H9 (cell line): ENCODE results near the gene GRB2. TPM values are rescaled to one million over a fixed set of nuclear protein-coding genes. Genes with fewer than 3 reads are reported as not detected.

ENCODE experiments used
- DNase-seq: peaks from one replicate; pipeline ENCODE4 v3.0.0-alpha.2; 2017
- H2AFZ ChIP-seq: one replicate; pipeline ENCODE4 v1.6.1; 2013; ENCODE audit warnings: mild to moderate bottlenecking, low read length, control low read depth, moderate library complexity
- H2AK5ac ChIP-seq: 2 replicates; pipeline ENCODE4 v1.6.1; 2013; ENCODE audit warnings: low read length, control low read depth, mixed read lengths; ENCODE audit not compliant: insufficient read length
- H2BK120ac ChIP-seq: one replicate; pipeline ENCODE4 v1.6.1; 2013; ENCODE audit warnings: low read depth, mild to moderate bottlenecking, low read length, control low read depth, inconsistent platforms; ENCODE audit not compliant: poor library complexity, severe bottlenecking
- H2BK12ac ChIP-seq: 2 replicates; pipeline ENCODE4 v1.6.1; 2013; ENCODE audit warnings: low read length, control low read depth, mixed read lengths, low read depth; ENCODE audit not compliant: insufficient read length
- H2BK15ac ChIP-seq: 2 replicates; pipeline ENCODE4 v1.6.1; 2013; ENCODE audit warnings: low read depth, low read length, control low read depth
- H2BK20ac ChIP-seq: one replicate; pipeline ENCODE4 v1.6.1; 2013; ENCODE audit warnings: low read depth, mild to moderate bottlenecking, low read length, control low read depth, inconsistent platforms; ENCODE audit not compliant: poor library complexity, severe bottlenecking
- H2BK5ac ChIP-seq: 2 replicates; pipeline ENCODE4 v1.6.1; 2013; ENCODE audit warnings: low read length, control low read depth, mixed read lengths; ENCODE audit not compliant: insufficient read length
- H3K14ac ChIP-seq: 2 replicates; pipeline ENCODE4 v1.6.1; 2013; ENCODE audit warnings: low read length, control low read depth; ENCODE audit not compliant: insufficient read depth
- H3K18ac ChIP-seq: 2 replicates; pipeline ENCODE4 v1.6.1; 2013; ENCODE audit warnings: low read depth, mild to moderate bottlenecking, mixed read lengths, low read length, control low read depth; ENCODE audit not compliant: insufficient read length
- H3K23ac ChIP-seq: 2 replicates; pipeline ENCODE4 v1.6.1; 2013; ENCODE audit warnings: low read length, control low read depth, mixed read lengths, low read depth; ENCODE audit not compliant: insufficient read length
- H3K23me2 ChIP-seq: 2 replicates; pipeline ENCODE4 v1.6.1; 2013; ENCODE audit warnings: low read depth, mild to moderate bottlenecking, mixed read lengths, low read length, control low read depth; ENCODE audit not compliant: insufficient read length, poor library complexity, severe bottlenecking
- H3K27ac ChIP-seq: 2 replicates; pipeline ENCODE4 v1.5.1; 2013; ENCODE audit warnings: low read length, control low read depth, mixed read lengths, low read depth; ENCODE audit not compliant: insufficient read length
- H3K27me3 ChIP-seq: 2 replicates; pipeline ENCODE4 v1.6.1; 2013; ENCODE audit warnings: low read length, control low read depth, inconsistent platforms; ENCODE audit not compliant: insufficient read depth
- H3K4ac ChIP-seq: 2 replicates; pipeline ENCODE4 v1.6.1; 2013; ENCODE audit warnings: low read depth, mild to moderate bottlenecking, control low read depth, inconsistent platforms, low read length, moderate library complexity
- H3K4me1 ChIP-seq: 2 replicates; pipeline ENCODE4 v1.6.1; 2013; ENCODE audit warnings: low read length, control low read depth, inconsistent platforms; ENCODE audit not compliant: insufficient read depth
- H3K4me2 ChIP-seq: 2 replicates; pipeline ENCODE4 v1.6.1; 2013; ENCODE audit warnings: low read length, control low read depth, mixed read lengths; ENCODE audit not compliant: insufficient read length, insufficient read depth
- H3K56ac ChIP-seq: 2 replicates; pipeline ENCODE4 v1.6.1; 2013; ENCODE audit warnings: low read depth, mild to moderate bottlenecking, mixed read lengths, low read length, control low read depth; ENCODE audit not compliant: insufficient read length
- H3K79me1 ChIP-seq: 2 replicates; pipeline ENCODE4 v1.6.1; 2013; ENCODE audit warnings: low read depth, mild to moderate bottlenecking, moderate library complexity, low read length, control low read depth, inconsistent platforms; ENCODE audit not compliant: insufficient read depth, poor library complexity, severe bottlenecking
- H3K79me2 ChIP-seq: 2 replicates; pipeline ENCODE4 v1.6.1; 2013; ENCODE audit warnings: low read length, control low read depth, inconsistent platforms; ENCODE audit not compliant: insufficient read depth
- H3K9ac ChIP-seq: 2 replicates; pipeline ENCODE4 v1.6.1; 2013; ENCODE audit warnings: low read length, control low read depth, mixed read lengths; ENCODE audit not compliant: insufficient read length; ENCODE audit errors: extremely low read depth
- H3K9me3 ChIP-seq: one replicate; pipeline ENCODE4 v1.6.1; 2013; ENCODE audit warnings: low read depth, low read length, inconsistent platforms; ENCODE audit not compliant: control insufficient read depth
- H3T11ph ChIP-seq: one replicate; pipeline ENCODE4 v1.6.1; 2013; ENCODE audit warnings: mild to moderate bottlenecking, low read length, control low read depth, inconsistent platforms
- H4K20me1 ChIP-seq: one replicate; pipeline ENCODE4 v1.6.1; 2013; ENCODE audit not compliant: control insufficient read depth, insufficient read length, insufficient read depth
- H4K5ac ChIP-seq: 2 replicates; pipeline ENCODE4 v1.6.1; 2013; ENCODE audit warnings: low read depth, mild to moderate bottlenecking, mixed read lengths, low read length, control low read depth; ENCODE audit not compliant: insufficient read length
- H4K8ac ChIP-seq: replicated peaks from 2 replicates; pipeline ENCODE4 v1.6.1; 2013; ENCODE audit warnings: low read length, control low read depth, mixed read lengths, low read depth; ENCODE audit not compliant: insufficient read length
- H4K91ac ChIP-seq: 2 replicates; pipeline ENCODE4 v1.6.1; 2013; ENCODE audit warnings: low read depth, mild to moderate bottlenecking, moderate library complexity, mixed read lengths, low read length, control low read depth; ENCODE audit not compliant: insufficient read length
- H3K27ac Mint-ChIP-seq, 3 experiments: 2 replicates in 2 of 3; 3 replicates in 1 of 3; pipeline ENCODE4 v1.8.0; 2020 to 2021; ENCODE audit warnings: mixed read lengths in 3 of 3, mild to moderate bottlenecking in 1 of 3, moderate library complexity in 1 of 3
- H3K27me3 Mint-ChIP-seq: 2 replicates; pipeline ENCODE4 v1.8.0; 2021; ENCODE audit warnings: low read depth, mild to moderate bottlenecking, moderate library complexity, mixed read lengths
- H3K36me3 Mint-ChIP-seq, 3 experiments: 2 replicates in 2 of 3; 3 replicates in 1 of 3; pipeline ENCODE4 v1.8.0; 2020 to 2021; ENCODE audit warnings: low read depth in 3 of 3, mixed read lengths in 3 of 3; ENCODE audit not compliant: insufficient read depth in 1 of 3
- H3K4me1 Mint-ChIP-seq, 2 experiments: 2 replicates each; pipeline ENCODE4 v1.8.0; 2020; ENCODE audit warnings: mixed read lengths in 2 of 2
- H3K4me3 Mint-ChIP-seq, 2 experiments: 2 replicates in 1 of 2; 3 replicates in 1 of 2; pipeline ENCODE4 v1.8.0; 2020 to 2021; ENCODE audit warnings: mild to moderate bottlenecking in 2 of 2, mixed read lengths in 2 of 2, moderate library complexity in 1 of 2
- H3K9me3 Mint-ChIP-seq, 2 experiments: 2 replicates in 1 of 2; 3 replicates in 1 of 2; pipeline ENCODE4 v1.8.0; 2020; ENCODE audit warnings: mild to moderate bottlenecking in 2 of 2, mixed read lengths in 2 of 2, moderate library complexity in 1 of 2
- WGBS: extraction: QIAGEN DNeasy Blood & Tissue Kit; methylation state at CpG from one replicate; pipeline ENCODE4 v1.1.7; 2013; ENCODE audit warnings: missing lambda C conversion rate, low lambda C conversion rate, mixed read lengths; ENCODE audit not compliant: insufficient read length; ENCODE audit errors: extremely low coverage; 5-methylcytosine and 5-hydroxymethylcytosine counted together
- total RNA-seq: library from RNA; stranded (reverse); gene quantifications from 2 replicates; pipeline ENCODE4 v1.2.1, GENCODE V29; 2021
- TF ChIP-seq, protein P1 (sequence below): fragments of 200-600 bp; sonication (generic); conservative IDR thresholded peaks from 3 replicates; pipeline ENCODE4 v1.8.0; 2021; ENCODE audit warnings: antibody characterized with exemption, mild to moderate bottlenecking

The GRB2 gene
- total RNA-seq, 1 experiment from 2014 or later = 91.7 TPM

DNA sequence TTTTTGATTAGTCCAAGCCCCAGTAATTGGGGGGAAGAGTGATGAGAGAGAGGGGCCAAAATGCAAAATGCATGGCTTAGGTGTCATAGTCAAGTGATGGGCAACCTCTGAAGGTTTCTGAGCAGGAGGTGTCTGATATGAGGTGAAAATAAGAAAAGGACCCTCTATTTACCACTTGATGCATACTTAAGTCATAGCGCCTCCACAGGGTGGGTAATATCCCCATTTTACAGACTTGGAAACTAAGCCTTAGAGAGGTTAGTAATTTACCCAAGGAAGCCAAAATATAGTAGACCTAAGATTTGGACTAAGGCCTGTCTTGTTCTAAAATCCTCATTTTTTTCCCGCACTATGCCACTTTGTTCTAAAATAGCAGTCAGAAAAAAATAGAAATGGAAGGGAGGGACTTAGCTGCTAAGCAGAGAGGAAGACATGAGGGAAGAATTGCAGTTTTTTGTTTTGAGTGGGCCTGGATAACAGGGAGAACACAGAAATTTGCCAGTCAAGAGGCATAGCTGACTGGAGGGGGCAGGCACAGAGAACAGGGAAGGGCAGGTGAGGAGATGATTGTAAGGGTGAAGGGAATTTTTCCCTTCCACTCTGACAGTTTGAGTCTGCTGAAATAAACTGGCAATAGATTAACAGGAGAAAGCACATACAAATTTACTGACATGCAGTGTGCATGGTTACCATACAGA is 2.3 kb upstream of the GRB2 start:
- H2BK20ac ChIP-seq = no peak overlapping the region
- no peak overlapping the region for H3K56ac ChIP-seq
- H3K4me1 Mint-ChIP-seq = peaks cover 21 to 26% of the 10 kb centered on the region in 2 experiments
- no peaks in the 10 kb centered on the region for H3K27me3 ChIP-seq
- no peak overlapping the region for H3K27ac ChIP-seq
- no peak overlapping the region for H3K18ac ChIP-seq
- no peak overlapping the region for H3K14ac ChIP-seq
- H3K27ac Mint-ChIP-seq = no peak overlapping the region
- no peak overlapping the region for H3T11ph ChIP-seq
- peak; percentile 5 for DNase-seq
- no peaks in the 10 kb centered on the region for H3K4me1 ChIP-seq
- no peak overlapping the region for H3K9ac ChIP-seq
- H3K23ac ChIP-seq = no peak overlapping the region
- no peak overlapping the region for H4K8ac ChIP-seq
- H3K9me3 ChIP-seq = no peaks in the 10 kb centered on the region
- peaks cover 9% of the 10 kb centered on the region for H3K23me2 ChIP-seq
- no peak overlapping the region for H3K4me2 ChIP-seq
- no peaks in the 10 kb centered on the region for H3K9me3 Mint-ChIP-seq
- no peak overlapping the region for H2BK15ac ChIP-seq
- H2BK120ac ChIP-seq = no peak overlapping the region
- H2BK12ac ChIP-seq = no peak overlapping the region
- H2BK5ac ChIP-seq = no peak overlapping the region
- no peak overlapping the region for H3K4ac ChIP-seq
- no peak overlapping the region for H2AK5ac ChIP-seq
- peaks cover 4% of the 10 kb centered on the region; the same call in 1 of the 2 replicates for H3K79me2 ChIP-seq
- no peaks in the 10 kb centered on the region for H3K79me1 ChIP-seq
- no peaks in the 10 kb centered on the region for H4K20me1 ChIP-seq
- H2AFZ ChIP-seq = no peak overlapping the region
- peaks cover 7% of the 10 kb centered on the region for H3K27me3 Mint-ChIP-seq
- TF ChIP-seq, protein P1, sequence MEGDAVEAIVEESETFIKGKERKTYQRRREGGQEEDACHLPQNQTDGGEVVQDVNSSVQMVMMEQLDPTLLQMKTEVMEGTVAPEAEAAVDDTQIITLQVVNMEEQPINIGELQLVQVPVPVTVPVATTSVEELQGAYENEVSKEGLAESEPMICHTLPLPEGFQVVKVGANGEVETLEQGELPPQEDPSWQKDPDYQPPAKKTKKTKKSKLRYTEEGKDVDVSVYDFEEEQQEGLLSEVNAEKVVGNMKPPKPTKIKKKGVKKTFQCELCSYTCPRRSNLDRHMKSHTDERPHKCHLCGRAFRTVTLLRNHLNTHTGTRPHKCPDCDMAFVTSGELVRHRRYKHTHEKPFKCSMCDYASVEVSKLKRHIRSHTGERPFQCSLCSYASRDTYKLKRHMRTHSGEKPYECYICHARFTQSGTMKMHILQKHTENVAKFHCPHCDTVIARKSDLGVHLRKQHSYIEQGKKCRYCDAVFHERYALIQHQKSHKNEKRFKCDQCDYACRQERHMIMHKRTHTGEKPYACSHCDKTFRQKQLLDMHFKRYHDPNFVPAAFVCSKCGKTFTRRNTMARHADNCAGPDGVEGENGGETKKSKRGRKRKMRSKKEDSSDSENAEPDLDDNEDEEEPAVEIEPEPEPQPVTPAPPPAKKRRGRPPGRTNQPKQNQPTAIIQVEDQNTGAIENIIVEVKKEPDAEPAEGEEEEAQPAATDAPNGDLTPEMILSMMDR = no peak
- no peak overlapping the region for H4K5ac ChIP-seq
- H3K36me3 Mint-ChIP-seq = no peaks in the 10 kb centered on the region
- no CpG with 5 or more reads among the region's 2 CpGs for WGBS
- no peak overlapping the region for H4K91ac ChIP-seq
- H3K4me3 Mint-ChIP-seq = no peak overlapping the region
